Measurements from ENCODE around the gene UBE3C. TPM values are rescaled to one million over a fixed set of nuclear protein-coding genes. Genes with fewer than 3 reads are reported as not detected.
A peak's percentile ranks its signal among the peaks of the same experiment; 100 is the strongest.

UBE3C gene
- total and polyA plus RNA-seq, 4 donors, result 12.7 to 91.8 (median 46.1) TPM

DNA sequence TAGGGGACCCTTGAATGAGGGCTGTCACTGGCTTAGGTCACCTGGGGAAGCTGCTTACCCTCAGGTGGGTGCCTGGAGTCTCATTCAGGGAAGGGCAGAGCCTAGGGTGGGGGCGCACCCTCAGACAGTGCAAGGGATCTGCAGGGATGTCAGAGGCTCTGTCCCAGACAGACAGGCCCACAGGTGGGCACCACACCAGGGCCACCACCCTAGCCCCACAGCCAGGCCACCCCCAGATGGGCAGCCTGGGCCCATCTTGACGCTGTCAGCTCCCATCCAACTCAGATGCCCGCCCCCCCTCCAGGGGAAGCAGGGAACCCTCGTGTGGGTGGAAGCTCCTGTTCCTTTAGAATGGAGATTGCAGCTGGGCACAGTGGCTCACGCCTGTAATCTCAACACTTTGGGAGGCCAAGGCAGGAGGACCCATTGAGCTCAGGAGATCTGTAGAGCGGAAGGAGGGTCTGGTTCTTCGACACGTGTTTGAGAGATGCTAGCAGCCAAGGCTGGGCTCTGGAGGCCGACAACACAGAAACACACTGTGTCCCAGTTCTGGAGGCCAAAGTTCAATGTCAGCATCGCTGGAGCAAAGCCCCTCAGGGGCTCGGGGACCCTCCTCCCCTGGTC is 139.6 kb downstream of the UBE3C start:
- H3K9me3 ChIP-seq (ENCODE audit: control insufficient read depth in 4 of 4, insufficient read depth in 3 of 4, low read length in 3 of 4), result no peaks in the 10 kb centered on the region
- ATAC-seq (ENCODE audit: insufficient read depth, low FRiP score), result no peak
- no peaks in the 10 kb centered on the region for H3K36me3 ChIP-seq (ENCODE audit: control insufficient read depth in 4 of 4, insufficient read depth in 4 of 4, low read length in 4 of 4)
- no peak for DNase-seq
- H3K4me1 ChIP-seq (ENCODE audit: control insufficient read depth in 5 of 5, insufficient read depth in 5 of 5, low read length in 5 of 5), result peaks cover 0 to 6% (median 0%) of the 10 kb centered on the region in 5 donors
- H3K9ac ChIP-seq (ENCODE audit: insufficient read depth in 1 of 2, low read length in 2 of 2), result no peak overlapping the region
- no peak overlapping the region for H3K27ac ChIP-seq (ENCODE audit: low read depth in 1 of 2, low read length in 1 of 2)
- H3K27me3 ChIP-seq (ENCODE audit: control insufficient read depth in 3 of 3, insufficient read depth in 3 of 3, low read length in 2 of 3), result peaks cover 0 to 3% (median 0%) of the 10 kb centered on the region in 3 donors
- 88 to 90% methylated on average over 11 of the region's 11 CpGs for WGBS, 2 donors
- no peak for TF ChIP-seq CTCF (IDR thresholded peaks at IDR 0.05; ENCODE audit: control extremely low read depth, extremely low read depth)
- no peak overlapping the region for H3K4me3 ChIP-seq

GRCh38 chr7:157278791-157279724 is 140.3 kb downstream of the UBE3C start:
- Histone ChIP-seq H3K9ac (ENCODE audit: insufficient read depth in 1 of 2, low read length in 2 of 2) (peak overlapping the region in 1 of 2 donors; percentile 11), H3K27ac (ENCODE audit: low read depth in 1 of 2, low read length in 1 of 2) (no peak overlapping the region), H3K4me3 (peak overlapping the region; percentile 48), H3K4me1 (ENCODE audit: control insufficient read depth in 5 of 5, insufficient read depth in 5 of 5, low read length in 5 of 5) (peaks cover 0 to 6% (median 0%) of the 10 kb centered on the region in 5 donors), H3K36me3 (ENCODE audit: control insufficient read depth in 4 of 4, insufficient read depth in 4 of 4, low read length in 4 of 4) (no peaks in the 10 kb centered on the region), H3K9me3 (ENCODE audit: control insufficient read depth in 4 of 4, insufficient read depth in 3 of 4, low read length in 3 of 4) (peaks cover 0 to 3% (median 0%) of the 10 kb centered on the region in 4 donors), H3K27me3 (ENCODE audit: control insufficient read depth in 3 of 3, insufficient read depth in 3 of 3, low read length in 2 of 3) (peaks cover 0 to 3% (median 0%) of the 10 kb centered on the region in 3 donors)
- no peak for ATAC-seq (ENCODE audit: insufficient read depth, low FRiP score)
- WGBS, 2 donors, result 22 to 29% methylated on average over 57 to 77 of the region's 77 CpGs
- no peak for TF ChIP-seq CTCF (IDR thresholded peaks at IDR 0.05; ENCODE audit: control extremely low read depth, extremely low read depth)
- peak; percentile 12 to 43 (median 41) for DNase-seq

GRCh38 chr7:157279741-157280215 is 141.1 kb downstream of the UBE3C start:
- DNase-seq, result no peak
- Histone ChIP-seq H3K9me3 (ENCODE audit: control insufficient read depth in 4 of 4, insufficient read depth in 3 of 4, low read length in 3 of 4) (peaks cover 0 to 8% (median 0%) of the 10 kb centered on the region in 4 donors), H3K36me3 (ENCODE audit: control insufficient read depth in 4 of 4, insufficient read depth in 4 of 4, low read length in 4 of 4) (no peaks in the 10 kb centered on the region), H3K9ac (ENCODE audit: insufficient read depth in 1 of 2, low read length in 2 of 2) (peak overlapping the region in 1 of 2 donors; percentile 11), H3K27me3 (ENCODE audit: control insufficient read depth in 3 of 3, insufficient read depth in 3 of 3, low read length in 2 of 3) (peaks cover 0 to 3% (median 0%) of the 10 kb centered on the region in 3 donors), H3K4me3 (peak overlapping the region; percentile 48), H3K27ac (ENCODE audit: low read depth in 1 of 2, low read length in 1 of 2) (no peak overlapping the region), H3K4me1 (ENCODE audit: control insufficient read depth in 5 of 5, insufficient read depth in 5 of 5, low read length in 5 of 5) (peaks cover 0 to 6% (median 0%) of the 10 kb centered on the region in 5 donors)
- no peak for TF ChIP-seq CTCF (IDR thresholded peaks at IDR 0.05; ENCODE audit: control extremely low read depth, extremely low read depth)
- WGBS, 2 donors, result 23 to 44% methylated on average over 19 to 39 of the region's 39 CpGs
- no peak for ATAC-seq (ENCODE audit: insufficient read depth, low FRiP score)

All from lung (tissue), 12 donors.